Measurements from ENCODE around the gene ZNF549.
A peak's percentile ranks its signal among the peaks of the same experiment; 100 is the strongest.

The ZNF549 gene

GRCh38 chr19:57570707-57571106, 43.6 kb downstream of the ZNF549 start:
- DNase-seq = no peak

GRCh38 chr19:57572415-57572947, 45.3 kb downstream of the ZNF549 start:
- no peak for DNase-seq

GRCh38 chr19:57576661-57577060, 49.5 kb downstream of the ZNF549 start:
- DNase-seq = no peak

- DNase-seq = peak; percentile 93
These were observed 51.5 kb downstream of the ZNF549 start, which contains the start of gene ZNF416 for GRCh38 chr19:57578487-57579205. TSS of gene ZNF416 (minus strand) at chr19:57578911. CDS start at chr19:57578704, 207 bp downstream.

DNA sequence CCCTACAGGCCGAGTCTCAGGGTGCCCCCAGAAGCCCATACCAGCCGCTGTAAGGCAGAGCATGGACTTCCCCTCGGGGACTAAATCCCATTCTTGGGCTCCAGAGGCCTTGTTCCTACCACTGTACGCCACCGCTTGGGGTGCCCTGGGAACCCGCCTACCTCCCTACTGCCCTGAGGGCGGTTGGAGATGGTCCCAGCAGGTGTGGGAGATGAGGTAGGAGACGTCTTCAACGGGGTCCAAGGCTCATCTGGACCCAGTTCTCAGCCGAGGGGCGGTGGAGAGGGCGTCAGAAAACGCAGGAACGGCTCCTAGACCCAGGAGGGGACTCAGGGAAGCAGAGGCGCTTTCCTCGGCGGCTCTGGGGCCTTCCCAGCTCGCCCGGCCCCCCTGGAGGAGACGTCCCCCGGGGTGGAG, 56.0 kb downstream of the ZNF549 start:
- DNase-seq = no peak

GRCh38 chr19:57583521-57584416, 56.6 kb downstream of the ZNF549 start, which contains the start of gene ZIK1:
TSS of gene ZIK1 (plus strand) at chr19:57584145. CDS start at chr19:57584357, 212 bp downstream.
- peak; percentile 85 for DNase-seq

DNA sequence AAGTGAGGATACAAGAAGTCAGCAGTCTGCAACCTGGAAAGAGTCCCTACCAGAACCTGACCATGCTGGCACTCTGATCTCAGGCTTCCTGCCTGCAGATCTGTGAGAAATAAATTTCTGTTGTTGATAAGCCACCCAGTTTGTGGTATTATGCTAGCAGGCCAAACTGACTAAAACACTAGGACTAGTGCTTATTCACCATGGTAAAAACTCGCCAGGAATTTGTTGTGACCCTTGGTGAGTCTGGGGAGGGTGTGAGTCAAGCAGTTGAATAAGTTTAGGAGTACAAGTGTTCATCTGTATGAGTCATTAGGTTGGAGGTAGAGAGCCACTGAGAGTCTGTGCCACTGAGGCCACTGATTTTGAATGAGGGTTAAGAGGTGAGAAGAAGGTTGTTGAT, 60.4 kb downstream of the ZNF549 start:
- no peak for DNase-seq

GRCh38 chr19:57599377-57599760, 72.2 kb downstream of the ZNF549 start:
- DNase-seq = no peak

DNA sequence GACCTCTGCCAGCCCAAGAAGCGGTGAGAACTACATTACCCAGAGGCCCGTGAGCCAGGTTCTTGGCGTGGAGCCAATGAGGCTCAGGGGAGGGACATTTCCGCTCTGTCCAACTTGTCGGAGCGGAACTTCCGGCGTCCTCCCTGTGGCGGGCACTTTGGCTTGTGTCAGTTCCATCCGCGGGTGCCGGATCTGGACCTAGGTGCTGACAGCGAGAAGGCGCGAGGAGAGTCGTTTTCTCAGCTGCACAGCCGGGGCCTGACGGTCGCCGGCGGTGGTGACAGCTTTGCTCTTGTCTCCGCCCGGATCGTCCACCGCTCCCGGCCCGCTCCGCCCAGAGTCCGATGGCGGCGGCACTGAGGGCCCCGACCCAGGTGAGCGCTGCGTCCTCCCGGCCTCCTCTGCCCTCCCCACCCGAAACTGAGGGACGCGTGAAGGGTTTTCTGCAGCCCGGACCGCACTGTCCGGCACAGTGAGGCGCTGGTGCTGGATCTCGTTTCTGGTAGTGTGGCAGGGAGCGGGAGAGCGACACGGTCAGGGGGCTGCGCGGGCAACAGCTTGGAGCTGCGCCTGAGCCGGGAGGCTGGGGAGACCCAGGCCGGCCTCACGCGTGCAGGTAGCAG, 72.7 kb downstream of the ZNF549 start, which contains the start of gene ZNF530:
ZNF530 (plus strand) TSS at position 125 of the 623 bp plus-strand sequence. CDS start 4,461 bp downstream, outside the sequence.
- DNase-seq = peak; percentile 85

- no peak for DNase-seq
These were observed 79.8 kb downstream of the ZNF549 start for GRCh38 chr19:57606931-57607330.
